ENCODE data around the gene SIGLEC8.
"Not testable (repeated sequence)": the region's sequence is repeated elsewhere in the genome, so short reads cannot be mapped to it uniquely, and the experiment has no call there.

The SIGLEC8 gene

DNA sequence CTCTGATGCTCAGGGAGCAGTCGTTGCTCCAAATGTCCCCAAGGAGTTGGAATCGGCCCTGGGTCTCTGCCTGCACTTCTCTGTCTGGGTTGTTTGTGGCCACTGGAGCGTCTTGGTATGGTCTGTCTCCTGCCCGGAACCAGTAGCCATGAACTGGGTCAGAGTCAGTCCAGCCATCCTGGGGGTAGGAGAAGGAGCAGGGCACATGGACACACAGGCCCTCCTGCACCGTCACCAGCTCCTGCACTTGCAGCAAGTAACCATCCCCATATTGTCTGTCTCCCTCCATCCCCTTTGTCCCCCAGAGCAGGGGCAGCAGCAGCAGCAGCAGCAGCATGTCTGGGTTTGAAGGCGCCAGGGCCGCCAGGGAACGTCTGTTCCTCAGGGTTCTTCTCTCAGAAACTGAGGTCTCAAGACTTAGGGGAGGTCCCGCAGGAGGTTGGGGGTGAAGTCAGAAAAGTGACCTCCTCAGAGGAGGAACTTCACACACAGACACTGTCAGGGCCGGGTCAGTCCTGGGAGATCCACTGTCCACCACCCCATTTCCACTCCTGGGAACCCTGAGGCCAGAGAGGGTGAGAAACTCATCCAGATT is at the start of gene SIGLEC8:
Gene SIGLEC8 (minus strand): TSS at position 404 of the 595 bp plus-strand sequence. CDS start 67 bp downstream, at position 337.
- DNase-seq (ENCODE audit: low read depth, low spot score) = no peak

DNA sequence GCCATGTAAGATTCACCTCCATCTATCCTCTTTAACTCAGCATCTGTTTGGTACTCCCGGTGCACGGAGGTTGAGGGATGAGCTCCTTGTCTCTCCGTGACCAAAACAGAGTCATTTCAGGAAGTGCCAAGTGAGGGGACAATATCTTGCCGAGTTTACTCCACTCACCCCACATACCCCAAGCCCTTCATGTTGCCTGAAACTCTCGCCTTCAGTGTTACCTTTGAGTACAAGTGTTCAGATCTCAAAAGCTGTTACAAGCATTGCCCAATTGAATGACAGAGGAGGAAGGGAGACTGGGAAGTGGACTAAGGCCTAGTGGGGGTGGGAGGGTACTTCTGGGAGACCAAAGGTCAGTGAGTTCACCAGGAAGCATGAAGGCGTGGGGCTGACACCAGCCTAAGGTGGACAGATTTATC is 49.4 kb upstream of the SIGLEC8 start:
- DNase-seq (ENCODE audit: low read depth, low spot score) = no peak

DNA sequence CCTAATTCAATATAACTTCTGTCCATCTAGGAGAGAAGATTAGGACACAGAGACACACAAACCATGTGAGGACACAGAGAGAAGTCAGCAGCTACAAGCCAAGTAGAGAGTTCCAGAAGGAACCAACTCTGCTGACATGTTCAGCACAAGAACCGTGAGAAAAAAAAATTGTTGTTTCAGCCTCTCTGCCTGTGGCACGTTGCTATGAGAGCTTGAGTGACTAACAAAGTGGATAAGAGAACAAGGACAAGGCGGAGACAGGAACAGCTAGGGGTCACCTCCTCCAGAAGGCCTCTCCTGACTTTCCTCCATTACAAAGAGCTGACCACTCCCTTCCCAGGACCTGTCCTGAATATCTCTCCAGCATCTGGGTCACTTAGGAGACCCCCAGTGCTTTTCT is 48.9 kb upstream of the SIGLEC8 start:
- DNase-seq (ENCODE audit: low read depth, low spot score) = no peak

DNA sequence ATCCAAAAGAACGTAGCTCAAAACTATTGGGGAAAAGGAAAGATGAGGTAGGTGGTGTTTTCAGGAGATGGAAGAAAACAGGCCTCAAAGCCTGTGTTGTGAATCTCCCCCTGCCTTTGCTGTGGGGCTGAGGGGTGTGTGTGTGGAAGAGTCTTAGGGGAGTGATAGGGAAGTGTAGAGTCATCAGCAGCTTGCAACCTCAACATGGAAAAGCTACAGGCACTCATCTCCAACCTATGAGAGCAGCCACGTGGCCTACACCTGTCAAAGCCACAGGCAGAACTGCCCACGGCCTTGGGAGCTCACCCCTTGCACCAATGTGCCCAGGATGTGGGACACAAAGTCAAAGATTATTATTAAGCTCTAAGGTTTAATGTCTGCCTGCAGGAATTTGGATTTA is 47.6 kb upstream of the SIGLEC8 start:
- no peak for DNase-seq (ENCODE audit: low read depth, low spot score)

DNA sequence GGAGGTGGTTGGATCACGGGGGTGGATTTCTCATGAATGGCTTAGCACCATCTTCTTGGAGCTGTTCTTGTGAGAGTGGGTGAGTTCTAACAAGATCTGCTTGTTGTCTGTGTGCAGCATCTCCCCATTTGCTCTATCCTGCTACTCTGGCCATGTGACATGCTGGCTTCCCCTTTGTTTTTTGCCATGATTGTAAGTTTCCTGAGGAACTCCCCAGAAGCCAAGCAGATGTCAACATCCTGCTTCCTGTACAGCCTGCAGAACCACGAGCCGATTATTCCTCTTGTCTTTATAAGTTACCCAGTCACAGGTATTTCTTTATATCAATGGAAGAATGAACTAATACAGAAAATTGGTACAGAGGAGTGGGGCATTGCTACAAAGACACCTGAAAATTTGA is 45.6 kb upstream of the SIGLEC8 start:
- DNase-seq (ENCODE audit: low read depth, low spot score) = no peak

DNA sequence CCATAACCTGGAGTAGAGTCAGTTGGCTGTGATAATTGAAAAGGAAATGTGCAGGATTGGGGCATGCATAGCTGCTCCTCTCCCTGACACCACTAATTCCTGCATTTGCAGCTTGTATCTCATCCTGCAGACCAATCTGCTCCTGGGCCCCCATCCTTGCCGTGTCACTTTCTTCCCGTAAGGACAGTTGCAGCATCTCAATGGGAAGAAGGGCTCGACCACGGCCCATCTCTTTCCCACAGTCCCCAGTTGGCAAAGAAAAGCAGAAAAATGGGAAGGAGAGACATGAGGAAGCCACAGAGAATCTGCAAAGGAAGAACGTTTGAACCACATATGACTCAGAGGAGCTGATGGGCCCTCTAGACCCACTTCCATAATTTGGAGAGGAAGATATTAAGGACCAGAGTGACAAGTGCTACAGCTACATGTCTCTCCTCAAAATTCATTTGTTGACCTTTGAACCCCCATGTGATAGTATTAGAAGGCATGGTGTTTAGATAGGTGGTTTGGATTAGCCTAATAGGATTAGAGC is 45.1 kb upstream of the SIGLEC8 start:
- DNase-seq (ENCODE audit: low read depth, low spot score) = no peak

DNA sequence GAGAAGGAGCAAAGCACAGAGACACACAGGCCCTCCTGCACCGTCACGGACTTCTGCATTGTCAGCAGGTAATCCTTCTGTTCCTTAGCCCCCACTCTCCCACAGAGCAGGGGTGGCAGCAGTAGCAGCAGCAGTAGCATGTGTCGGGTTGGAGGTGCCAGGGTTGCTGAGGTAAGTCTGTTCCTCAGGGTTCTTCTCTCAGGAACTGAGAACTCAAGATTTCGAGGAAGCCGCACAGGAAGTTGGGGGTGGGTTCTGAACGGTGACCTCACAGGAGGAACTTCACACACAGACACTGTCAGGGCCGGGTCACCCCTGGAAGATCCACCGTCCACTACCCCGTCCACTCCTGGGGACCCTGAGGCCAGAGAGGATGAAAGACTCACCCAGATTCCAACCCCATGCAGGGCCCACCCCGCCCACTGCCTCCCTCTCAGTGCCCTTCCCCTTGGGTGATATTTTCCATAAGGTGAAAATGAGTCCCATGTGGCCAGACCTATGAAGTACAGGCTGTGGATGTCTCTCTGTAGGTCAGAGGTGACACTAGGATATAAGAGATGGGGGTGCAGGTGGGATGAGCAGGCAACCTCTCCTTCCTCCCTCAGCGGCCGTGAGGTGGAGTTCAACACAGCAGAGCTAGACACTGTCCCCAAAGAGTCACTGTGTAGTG is 43.5 kb upstream of the SIGLEC8 start, which contains the start of gene SIGLEC12:
Gene SIGLEC12 (minus strand): TSS at position 207 of the 670 bp plus-strand sequence. CDS start 67 bp downstream, at position 140.
- no peak for DNase-seq (ENCODE audit: low read depth, low spot score)

DNA sequence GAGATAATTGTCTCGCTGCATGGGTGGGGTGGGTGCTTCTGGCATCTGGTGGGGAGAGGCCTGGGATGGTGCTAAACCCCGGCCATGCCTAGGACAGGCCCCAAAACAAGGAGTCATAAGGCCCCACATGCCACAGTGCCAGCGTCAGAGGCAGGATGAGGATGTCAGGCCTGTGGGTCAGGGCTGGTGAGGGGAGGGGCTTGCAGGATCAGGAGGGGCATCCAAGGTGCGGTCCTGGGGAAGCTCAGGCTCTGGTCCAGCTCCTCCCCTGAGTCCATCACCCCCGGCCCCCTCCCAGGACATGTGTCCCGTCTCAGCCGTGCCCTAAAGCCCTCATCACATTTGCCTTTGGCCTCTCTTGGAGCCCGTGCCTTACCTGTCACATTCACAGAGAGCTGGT is 42.7 kb upstream of the SIGLEC8 start:
- DNase-seq (ENCODE audit: low read depth, low spot score) = not testable (repeated sequence)

DNA sequence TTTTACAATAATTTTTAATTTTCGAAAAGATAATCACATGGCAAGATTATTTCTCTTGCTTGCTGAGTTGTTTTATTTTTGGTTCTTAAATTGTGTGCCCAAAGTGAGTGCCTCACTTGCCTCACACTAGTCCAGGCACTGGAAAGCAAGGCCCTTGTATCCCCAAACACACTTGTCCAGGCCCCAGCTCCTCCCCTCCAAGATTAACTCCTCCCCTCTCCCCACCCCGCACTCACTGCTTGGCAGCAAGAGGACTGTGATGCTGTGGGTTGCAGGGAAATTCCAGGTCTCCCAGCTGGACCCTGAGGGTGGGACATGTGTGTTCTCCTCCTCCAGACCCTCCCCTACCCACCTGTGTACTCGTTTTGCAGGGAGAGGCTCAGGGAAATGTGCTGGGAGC is 39.4 kb upstream of the SIGLEC8 start:
- no peak for DNase-seq (ENCODE audit: low read depth, low spot score)

DNA sequence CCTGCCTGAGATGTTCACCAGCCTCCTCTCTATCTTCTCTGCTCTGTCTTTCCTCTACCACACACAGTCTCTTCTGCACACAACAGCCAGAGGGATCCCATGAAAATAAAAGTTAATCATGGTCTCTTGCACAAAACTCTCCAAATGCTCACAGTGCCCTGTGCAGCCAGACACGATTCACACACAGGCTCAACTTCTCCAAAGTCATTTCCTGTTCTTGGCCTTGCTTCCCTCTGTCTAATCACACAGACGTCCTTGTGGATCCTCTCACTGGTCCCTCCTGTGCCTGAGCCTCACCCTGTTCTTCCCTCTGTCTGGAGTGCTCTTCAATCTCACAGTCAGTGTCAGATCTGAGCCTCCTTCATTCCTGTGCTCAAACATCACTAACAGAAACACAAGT is 35.5 kb upstream of the SIGLEC8 start:
- DNase-seq (ENCODE audit: low read depth, low spot score) = no peak

DNA sequence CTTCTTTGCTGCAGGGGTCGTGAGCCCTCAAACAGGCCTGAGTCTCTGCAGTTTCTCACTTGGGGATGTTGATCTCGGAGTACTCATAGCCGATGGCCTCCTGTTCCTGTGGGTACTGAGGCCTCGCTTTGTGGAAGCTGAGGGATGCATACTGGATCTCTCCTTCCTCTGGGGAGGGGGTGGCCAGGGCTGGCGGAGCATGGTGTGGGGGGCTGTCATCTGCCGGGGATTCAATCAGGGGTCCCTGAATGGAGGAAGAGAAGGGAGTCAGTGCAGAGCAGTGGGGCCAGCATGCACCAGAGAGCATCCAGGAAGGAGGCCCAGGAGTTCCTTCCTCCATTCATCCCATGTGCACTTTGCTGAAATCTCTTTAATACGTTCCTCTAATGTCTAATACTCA is 33.3 kb upstream of the SIGLEC8 start:
- no peak for DNase-seq (ENCODE audit: low read depth, low spot score)

DNA sequence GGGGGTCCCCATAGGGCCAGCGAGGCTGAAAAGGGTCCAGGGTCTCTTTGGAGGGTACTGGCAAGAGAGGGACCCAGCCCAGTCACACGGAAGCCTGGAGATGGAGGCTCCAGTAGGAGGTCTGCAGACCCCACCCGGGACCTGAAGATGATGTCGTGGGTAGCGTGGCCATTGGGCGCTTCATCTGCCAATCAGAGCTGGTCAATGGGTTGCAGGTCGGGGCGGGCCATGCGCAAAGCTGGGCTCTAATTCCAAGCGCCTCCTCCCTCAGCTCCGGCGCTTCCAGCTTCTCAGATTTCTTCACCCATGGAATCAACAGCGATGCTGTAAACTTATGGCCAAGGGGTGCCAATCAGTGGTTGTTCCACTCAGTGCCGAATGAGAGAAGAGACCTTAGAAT is 32.4 kb upstream of the SIGLEC8 start:
- no peak for DNase-seq (ENCODE audit: low read depth, low spot score)

DNA sequence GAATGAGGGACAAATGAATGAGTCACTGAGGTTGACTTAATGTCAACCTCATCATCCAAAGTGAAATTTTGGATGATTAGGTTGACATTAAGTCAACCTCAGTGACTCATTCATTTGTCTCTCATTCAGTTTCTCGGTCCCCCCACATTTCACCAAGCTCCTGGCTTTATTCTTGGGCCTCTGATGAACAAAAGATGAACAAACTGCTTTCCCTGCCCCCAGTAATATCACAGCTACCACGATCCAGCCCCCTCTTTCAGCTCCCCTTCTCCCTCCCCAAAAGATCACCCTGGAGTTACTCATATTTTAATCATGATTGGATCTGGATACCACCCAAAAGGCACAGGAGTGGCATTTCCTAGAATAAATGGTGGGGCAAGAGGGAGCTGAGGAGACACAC is 30.9 kb upstream of the SIGLEC8 start:
- no peak for DNase-seq (ENCODE audit: low read depth, low spot score)

DNA sequence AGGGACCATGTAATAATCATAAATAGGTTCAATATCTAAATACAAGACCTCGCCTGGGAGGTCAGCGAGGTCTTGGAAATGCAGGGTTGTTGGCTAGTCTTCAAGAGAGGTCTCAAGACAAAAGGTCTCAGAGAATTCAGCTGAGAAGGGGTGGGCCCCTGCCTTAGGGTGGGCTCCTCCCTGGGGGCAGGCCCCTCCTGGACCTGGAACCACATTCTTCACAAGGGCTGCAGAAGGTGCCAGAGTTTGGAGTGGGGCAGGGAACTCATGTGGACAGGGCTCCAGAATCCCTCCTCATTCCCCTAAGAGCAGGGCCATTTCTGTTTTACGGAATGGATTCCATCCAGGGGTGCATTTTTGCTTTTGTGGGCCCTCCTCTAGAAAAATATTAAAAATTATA is 30.2 kb upstream of the SIGLEC8 start:
- no peak for DNase-seq (ENCODE audit: low read depth, low spot score)

DNA sequence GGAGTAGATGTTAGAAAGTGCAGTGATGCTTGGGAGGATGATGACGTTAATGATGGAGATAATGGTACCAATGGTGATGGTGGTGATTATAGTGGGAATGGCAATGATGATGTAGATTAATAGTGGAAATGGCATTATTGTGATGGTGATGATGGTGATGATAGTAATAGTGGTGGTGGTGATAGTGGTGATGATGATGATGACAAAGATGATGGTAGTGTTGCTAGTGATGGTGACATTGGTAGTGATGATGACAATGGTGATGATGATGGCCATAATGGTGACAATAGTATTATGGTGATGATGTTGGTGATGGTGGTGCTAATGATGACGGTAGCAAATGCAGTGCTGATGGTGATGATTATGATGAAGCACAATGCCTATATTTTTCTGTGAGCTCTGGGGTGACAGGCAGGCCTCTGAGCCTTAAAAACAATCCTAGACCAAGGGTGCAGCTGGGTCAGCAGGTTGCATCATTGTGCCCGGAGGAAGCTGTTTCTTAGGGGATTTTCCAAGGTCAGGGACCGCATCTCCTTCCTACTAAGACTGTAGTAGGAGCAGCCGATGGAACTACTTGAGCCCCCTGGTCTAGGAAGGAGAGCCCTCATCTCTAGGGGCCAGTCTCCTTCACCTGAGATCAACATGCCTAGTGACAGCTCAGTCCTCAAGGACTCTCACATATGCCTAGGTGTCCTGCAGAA is 27.9 kb upstream of the SIGLEC8 start:
- DNase-seq (ENCODE audit: low read depth, low spot score) = no peak

DNA sequence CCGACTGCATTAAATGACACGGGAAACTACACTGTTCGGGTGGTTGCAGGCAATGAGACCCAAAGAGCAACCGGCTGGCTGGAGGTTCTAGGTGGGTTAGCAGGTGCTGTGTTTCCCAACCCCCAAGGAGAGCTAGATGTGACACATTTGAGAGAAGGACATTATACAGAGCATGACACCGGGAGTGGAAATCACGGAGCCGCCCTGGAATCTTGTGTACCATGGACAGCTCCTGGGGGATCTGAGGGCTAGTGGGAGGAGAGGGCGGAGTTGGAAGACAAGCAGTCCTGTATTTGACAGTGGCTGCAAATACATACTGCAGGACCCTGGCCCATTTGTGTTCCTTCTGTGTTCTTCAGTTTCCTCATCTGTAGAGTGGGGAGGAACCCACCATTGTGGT is 22.3 kb upstream of the SIGLEC8 start:
- no peak for DNase-seq (ENCODE audit: low read depth, low spot score)

DNA sequence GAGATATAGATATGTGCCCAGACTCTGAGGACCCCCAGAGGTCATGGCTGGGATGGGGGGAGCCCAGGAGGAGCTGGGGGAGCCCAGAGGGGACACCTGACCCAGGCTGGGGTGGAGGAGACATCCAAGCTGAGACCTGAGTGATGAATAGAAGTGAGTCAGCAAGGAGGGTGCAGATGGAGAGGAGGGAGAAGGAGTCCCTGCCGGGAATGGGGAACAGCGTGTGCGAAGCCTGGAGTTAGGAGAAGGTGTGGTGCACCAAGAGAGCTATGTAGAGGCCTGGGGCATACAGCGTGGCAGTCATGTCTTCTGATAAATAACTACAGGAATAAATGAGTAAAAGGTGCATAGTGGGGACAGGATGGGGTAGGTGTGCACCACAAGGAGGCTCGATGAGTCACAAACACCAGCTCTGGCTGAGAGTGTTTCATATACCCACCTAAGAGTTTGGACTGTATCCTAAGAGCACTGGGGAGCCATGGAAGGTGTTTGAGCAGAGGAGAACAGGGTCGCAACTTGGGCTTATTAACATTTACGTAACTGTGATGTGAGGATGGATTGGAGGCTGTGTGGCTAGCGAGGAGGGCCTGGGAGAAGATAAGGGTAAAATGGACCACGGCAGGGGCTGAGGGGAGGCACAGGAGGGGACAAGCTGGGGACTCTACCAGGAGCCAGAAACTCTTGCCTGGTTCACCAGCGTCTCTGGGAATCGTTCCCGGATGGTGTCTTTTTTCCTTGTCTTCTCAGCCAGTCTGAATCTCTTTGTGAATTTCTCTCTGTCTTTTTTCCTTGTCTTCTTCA is 21.5 kb upstream of the SIGLEC8 start:
- DNase-seq (ENCODE audit: low read depth, low spot score) = no peak

DNA sequence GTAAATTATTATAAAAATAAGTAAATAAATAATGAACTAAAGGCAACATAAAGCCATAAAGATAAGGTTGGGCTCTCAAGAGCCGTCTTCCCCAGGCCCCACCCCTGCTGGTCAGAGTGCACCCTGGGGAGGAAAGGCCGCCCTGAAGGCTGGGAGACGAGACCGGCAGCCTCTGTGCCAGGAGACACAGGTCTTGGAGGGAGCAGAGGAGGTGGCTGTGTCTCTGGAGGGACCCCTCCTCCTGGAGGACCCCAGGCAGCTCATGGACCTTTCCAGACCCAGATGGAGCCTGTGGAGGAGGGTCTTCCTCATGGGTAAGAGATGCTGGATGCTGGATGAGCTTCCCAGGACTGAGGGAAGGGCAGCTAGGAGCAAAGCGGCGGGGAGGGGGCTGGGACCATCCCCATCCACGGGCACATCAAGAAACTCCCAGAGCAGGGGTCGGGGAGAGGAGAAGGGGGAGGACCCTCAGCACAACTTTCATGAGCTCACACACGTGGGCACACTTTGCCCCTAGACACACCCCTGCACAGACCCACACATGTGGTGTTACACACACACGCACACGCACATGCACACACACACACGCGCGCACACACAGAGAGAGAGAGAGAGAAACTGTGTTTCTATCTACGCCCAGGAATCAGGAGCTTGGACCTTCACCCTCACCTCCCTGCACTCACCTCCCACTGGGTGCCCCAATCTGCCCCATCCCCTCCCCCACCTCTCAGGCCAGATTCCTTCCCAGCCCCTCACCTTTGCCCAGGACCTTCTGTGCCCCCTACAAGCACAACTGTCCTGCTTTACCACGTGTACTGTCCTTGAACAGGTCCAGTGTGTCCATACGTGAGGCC is 20.4 kb upstream of the SIGLEC8 start, which contains the start of gene CEACAM18:
Gene CEACAM18 (plus strand): TSS at position 159 of the 854 bp plus-strand sequence.
- DNase-seq (ENCODE audit: low read depth, low spot score) = no peak

DNA sequence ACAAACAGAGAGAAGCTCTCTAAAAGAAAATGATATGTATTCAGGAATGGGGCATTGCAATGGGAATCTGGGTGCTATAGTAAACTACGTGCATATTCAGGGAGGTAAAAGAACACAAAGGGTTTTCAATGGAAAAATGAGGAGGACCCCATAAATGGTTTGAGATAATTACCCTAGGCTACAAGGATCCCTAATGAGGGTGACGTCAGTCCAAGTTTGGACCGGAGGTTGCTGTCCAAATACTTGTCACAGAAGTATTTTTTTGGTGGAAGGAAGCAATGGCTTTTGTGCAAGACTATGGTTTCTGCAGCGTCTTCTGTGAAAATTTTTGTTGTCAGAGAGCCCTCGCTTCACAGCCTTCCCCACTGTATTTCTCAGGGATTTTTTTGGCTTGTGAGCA is 19.1 kb upstream of the SIGLEC8 start:
- DNase-seq (ENCODE audit: low read depth, low spot score) = no peak

DNA sequence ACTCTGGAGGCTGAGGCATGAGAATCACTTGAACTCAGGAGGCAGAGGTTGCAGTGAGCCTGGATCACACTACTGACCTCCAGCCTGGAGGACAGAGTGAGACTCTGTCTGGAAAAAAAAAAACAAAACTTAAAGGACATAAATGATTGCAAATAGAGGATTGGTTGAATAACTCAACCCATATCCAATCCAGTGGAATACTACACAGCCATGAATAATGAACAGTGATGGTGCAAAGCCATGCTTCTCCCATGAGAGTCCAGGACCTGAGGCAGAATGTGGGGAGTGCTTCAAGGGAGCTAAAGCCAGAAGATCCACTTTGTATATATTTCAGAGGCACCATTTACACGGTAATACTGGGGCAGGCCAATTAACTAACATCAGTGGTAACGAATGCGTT is 17.9 kb upstream of the SIGLEC8 start:
- DNase-seq (ENCODE audit: low read depth, low spot score) = no peak
